Measurements from ENCODE around the gene FAM13A. TPM values are rescaled to one million over a fixed set of nuclear protein-coding genes. Genes with fewer than 3 reads are reported as not detected.

FAM13A gene
- total and polyA plus RNA-seq, 10 of the 15 experiments (the other 5 are each of a cell fraction or from before 2014, with no cell fraction given), result 0.05 to 1.8 (median 0.27) TPM; not detected in 1

DNA sequence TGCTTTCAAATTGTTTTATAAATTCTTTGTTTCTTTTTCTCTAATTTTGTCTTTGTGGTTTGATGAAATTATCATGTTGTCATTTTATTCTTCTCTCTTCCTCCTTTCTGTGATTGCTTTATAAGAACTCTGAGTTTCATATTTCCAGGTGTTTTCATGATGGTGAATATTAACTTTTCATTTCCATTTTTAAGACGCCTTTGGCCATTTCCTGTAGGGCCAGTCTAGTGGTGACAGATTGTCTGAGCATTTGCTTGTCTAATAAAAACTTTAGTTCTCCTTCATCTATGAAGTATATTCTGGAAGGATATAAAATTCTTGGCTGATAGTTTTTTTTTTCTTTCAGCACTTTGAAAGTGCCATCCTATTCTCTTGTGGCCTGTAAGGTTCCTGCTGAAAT, 128.1 kb downstream of the FAM13A start:
- in situ Hi-C loops (cut with MboI), result no loop called here
- no peak for DNase-seq (ENCODE audit: low read depth, low spot score)
- intact Hi-C loops (cut with micrococcal nuclease; ENCODE audit: unreplicated experiment), result no loop called here

DNA sequence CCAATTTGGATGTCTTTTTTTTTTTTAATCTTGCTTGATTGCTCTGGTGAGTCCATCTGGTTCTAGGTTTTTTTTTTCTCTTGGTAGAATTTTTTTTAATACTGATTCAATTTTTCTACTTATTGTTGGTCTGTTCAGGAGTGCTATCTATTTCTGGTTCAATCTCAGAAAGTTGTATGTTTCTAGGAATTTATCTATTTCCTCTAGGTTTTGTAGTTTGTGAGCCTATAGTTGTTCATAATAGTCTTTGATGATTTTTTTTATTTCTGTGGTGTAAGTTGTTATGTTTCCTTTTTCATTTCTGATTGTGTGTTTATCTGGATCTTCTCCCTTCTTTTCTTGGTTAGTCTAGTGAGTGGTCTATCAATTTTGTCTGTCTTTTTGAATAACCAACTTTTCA, 129.6 kb downstream of the FAM13A start:
- POLR2A ChIA-PET, result no interaction called here
- no peak for ATAC-seq
- Histone ChIP-seq H3K36me3 (ENCODE audit: control insufficient read depth in 2 of 2, insufficient read depth in 2 of 2, low read length in 1 of 2) (no peaks in the 10 kb centered on the region), H4K20me1 (ENCODE audit: control insufficient read depth, insufficient read depth) (no peaks in the 10 kb centered on the region), H3K4me3 (no peak overlapping the region), H3K4me1 (ENCODE audit: control insufficient read depth, insufficient read depth, low read length) (no peaks in the 10 kb centered on the region), H3K4me2 (ENCODE audit: control insufficient read depth, insufficient read depth) (no peak overlapping the region), H3K27ac (ENCODE audit: control insufficient read depth, insufficient read depth) (no peak overlapping the region), H3K27me3 (replicated peaks in 1 of 2; ENCODE audit: control insufficient read depth in 2 of 2, insufficient read depth in 2 of 2, low read length in 1 of 2) (no peaks in the 10 kb centered on the region), H3K9ac (ENCODE audit: control insufficient read depth, insufficient read depth, low read length) (no peak overlapping the region), H3K9me3 (replicated peaks; ENCODE audit: control insufficient read depth, insufficient read depth, low read length) (no peaks in the 10 kb centered on the region; the same call in 2 of the 3 replicates), H2AFZ (ENCODE audit: control insufficient read depth, low read depth, low read length) (no peak overlapping the region), H3K79me2 (ENCODE audit: control insufficient read depth, insufficient read depth, low read length) (no peaks in the 10 kb centered on the region)
- intact Hi-C loops (cut with micrococcal nuclease; ENCODE audit: unreplicated experiment), result no loop called here
- CTCF ChIA-PET, result no interaction called here
- DNase-seq (ENCODE audit: low read depth, low spot score), result no peak
- in situ Hi-C loops (cut with MboI), result no loop called here
- no peak for FAIRE-seq
- TF ChIP-seq, protein P1, sequence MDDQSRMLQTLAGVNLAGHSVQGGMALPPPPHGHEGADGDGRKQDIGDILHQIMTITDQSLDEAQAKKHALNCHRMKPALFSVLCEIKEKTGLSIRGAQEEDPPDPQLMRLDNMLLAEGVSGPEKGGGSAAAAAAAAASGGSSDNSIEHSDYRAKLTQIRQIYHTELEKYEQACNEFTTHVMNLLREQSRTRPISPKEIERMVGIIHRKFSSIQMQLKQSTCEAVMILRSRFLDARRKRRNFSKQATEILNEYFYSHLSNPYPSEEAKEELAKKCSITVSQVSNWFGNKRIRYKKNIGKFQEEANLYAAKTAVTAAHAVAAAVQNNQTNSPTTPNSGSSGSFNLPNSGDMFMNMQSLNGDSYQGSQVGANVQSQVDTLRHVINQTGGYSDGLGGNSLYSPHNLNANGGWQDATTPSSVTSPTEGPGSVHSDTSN (IDR thresholded peaks at IDR 0.05; ENCODE audit: insufficient replicate concordance, low read depth, low read length), result no peak
- TF ChIP-seq SMAD5 (IDR thresholded peaks at IDR 0.05; ENCODE audit: low read depth), result no peak
- no peak for TF ChIP-seq MXI1 (IDR thresholded peaks at IDR 0.05; ENCODE audit: low read depth, low read length)
- TF ChIP-seq MEF2A (IDR thresholded peaks at IDR 0.05; ENCODE audit: insufficient read depth, low read depth, low read length), result no peak
- RAD21 ChIA-PET (ENCODE audit: unreplicated experiment), result no interaction called here
- SMC1A ChIA-PET (ENCODE audit: uncharacterized antibody, unreplicated experiment), result no interaction called here
- no TSS peak for BruUV-seq (replicated peaks)

More for the DNA sequence above, 128.1 kb downstream of the FAM13A start:
- 0% methylated on average over 1 of the region's 1 CpG for WGBS (ENCODE audit: insufficient coverage, insufficient replicate concordance, low lambda C conversion rate, missing lambda C conversion rate)
- no peaks in the 10 kb centered on the region for H4K20me1 ChIP-seq (ENCODE audit: control insufficient read depth, insufficient read depth)
- H3K79me2 ChIP-seq (ENCODE audit: control insufficient read depth, insufficient read depth, low read length), result no peaks in the 10 kb centered on the region
- POLR2A ChIA-PET, result no interaction called here
- H3K4me3 ChIP-seq, result no peak overlapping the region
- RAD21 ChIA-PET (ENCODE audit: unreplicated experiment), result no interaction called here
- no TSS peak for BruUV-seq (replicated peaks)
- no peak overlapping the region for H3K9ac ChIP-seq (ENCODE audit: control insufficient read depth, insufficient read depth, low read length)
- no peak for TF ChIP-seq MTA2 (IDR thresholded peaks at IDR 0.05; ENCODE audit: low read depth)
- TF ChIP-seq SREBF1 (IDR thresholded peaks at IDR 0.05; ENCODE audit: low read length), result no peak
- TF ChIP-seq NFIC (IDR thresholded peaks at IDR 0.05; ENCODE audit: low read depth, low read length), result no peak
- TF ChIP-seq CEBPB (IDR thresholded peaks at IDR 0.05; ENCODE audit: borderline replicate concordance in 1 of 2, low read depth in 2 of 2, low read length in 2 of 2), result no peak
- TF ChIP-seq, protein P2, sequence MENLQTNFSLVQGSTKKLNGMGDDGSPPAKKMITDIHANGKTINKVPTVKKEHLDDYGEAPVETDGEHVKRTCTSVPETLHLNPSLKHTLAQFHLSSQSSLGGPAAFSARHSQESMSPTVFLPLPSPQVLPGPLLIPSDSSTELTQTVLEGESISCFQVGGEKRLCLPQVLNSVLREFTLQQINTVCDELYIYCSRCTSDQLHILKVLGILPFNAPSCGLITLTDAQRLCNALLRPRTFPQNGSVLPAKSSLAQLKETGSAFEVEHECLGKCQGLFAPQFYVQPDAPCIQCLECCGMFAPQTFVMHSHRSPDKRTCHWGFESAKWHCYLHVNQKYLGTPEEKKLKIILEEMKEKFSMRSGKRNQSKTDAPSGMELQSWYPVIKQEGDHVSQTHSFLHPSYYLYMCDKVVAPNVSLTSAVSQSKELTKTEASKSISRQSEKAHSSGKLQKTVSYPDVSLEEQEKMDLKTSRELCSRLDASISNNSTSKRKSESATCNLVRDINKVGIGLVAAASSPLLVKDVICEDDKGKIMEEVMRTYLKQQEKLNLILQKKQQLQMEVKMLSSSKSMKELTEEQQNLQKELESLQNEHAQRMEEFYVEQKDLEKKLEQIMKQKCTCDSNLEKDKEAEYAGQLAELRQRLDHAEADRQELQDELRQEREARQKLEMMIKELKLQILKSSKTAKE (IDR thresholded peaks at IDR 0.05; ENCODE audit: low read depth, poor library complexity, severe bottlenecking), result no peak
- no peaks in the 10 kb centered on the region for H3K4me1 ChIP-seq (ENCODE audit: control insufficient read depth, insufficient read depth, low read length)
- no peak overlapping the region for H2AFZ ChIP-seq (ENCODE audit: control insufficient read depth, low read depth, low read length)
- FAIRE-seq (no peak), ATAC-seq (no peak; the same call in 2 of the 3 replicates)
- no peak overlapping the region for H3K27ac ChIP-seq (ENCODE audit: control insufficient read depth, insufficient read depth)
- no peaks in the 10 kb centered on the region for H3K27me3 ChIP-seq (replicated peaks in 1 of 2; ENCODE audit: control insufficient read depth in 2 of 2, insufficient read depth in 2 of 2, low read length in 1 of 2)
- SMC1A ChIA-PET (ENCODE audit: uncharacterized antibody, unreplicated experiment), result interaction anchor here (1.1 kb wide), 1 partner anchor 11 kb away, joined by 4 read pairs; no protein-coding TSS in a partner anchor
- no peaks in the 10 kb centered on the region; the same call in 2 of the 3 replicates for H3K9me3 ChIP-seq (replicated peaks; ENCODE audit: control insufficient read depth, insufficient read depth, low read length)
- CTCF ChIA-PET, result no interaction called here
- no peaks in the 10 kb centered on the region for H3K36me3 ChIP-seq (ENCODE audit: control insufficient read depth in 2 of 2, insufficient read depth in 2 of 2, low read length in 1 of 2)
- H3K4me2 ChIP-seq (ENCODE audit: control insufficient read depth, insufficient read depth), result no peak overlapping the region

Data from GM12878 (cell line).